GM23338 (cell line): Measurements from ENCODE around the gene CYFIP1. TPM values are rescaled to one million over a fixed set of nuclear protein-coding genes. Genes with fewer than 3 reads are reported as not detected.

Experiments used
- ATAC-seq: fragments of 200-7000 bp; cut with Tn5 transposase; 3 replicates; pipeline ENCODE4 v1.9.1; 2020
- DNase-seq: peaks from one replicate; pipeline ENCODE4 v3.0.0-alpha.2; 2015; ENCODE audit warnings: low spot score
- H2AFZ ChIP-seq: fragments of 200-600 bp; sonication (generic); 2 replicates; pipeline ENCODE4 v1.8.0; 2016; ENCODE audit warnings: antibody characterized with exemption, mild to moderate bottlenecking, moderate library complexity
- H3F3A ChIP-seq: fragments of 200-600 bp; sonication (generic); replicated peaks from 2 replicates; pipeline ENCODE4 v1.8.0; 2017; ENCODE audit warnings: antibody characterized with exemption, mixed run types, low read depth
- H3K27ac ChIP-seq: fragments of 200-600 bp; sonication (generic); 2 replicates; pipeline ENCODE4 v1.6.1; 2016; ENCODE audit warnings: low read depth
- H3K27me3 ChIP-seq: fragments of 200-600 bp; sonication (generic); 2 replicates; pipeline ENCODE4 v1.8.0; 2016; ENCODE audit warnings: mild to moderate bottlenecking, mixed run types, moderate library complexity; ENCODE audit not compliant: insufficient read depth
- H3K36me3 ChIP-seq: fragments of 200-600 bp; sonication (generic); 2 replicates; pipeline ENCODE4 v1.8.0; 2016; ENCODE audit warnings: mild to moderate bottlenecking; ENCODE audit not compliant: insufficient read depth
- H3K4me1 ChIP-seq: fragments of 200-600 bp; sonication (generic); 2 replicates; pipeline ENCODE4 v1.8.0; 2016; ENCODE audit warnings: mild to moderate bottlenecking, moderate library complexity; ENCODE audit not compliant: insufficient read depth
- H3K4me2 ChIP-seq: fragments of 200-600 bp; sonication (generic); 2 replicates; pipeline ENCODE4 v1.7.1; 2017; ENCODE audit warnings: mixed run types
- H3K4me3 ChIP-seq: fragments of 200-600 bp; sonication (generic); 2 replicates; pipeline ENCODE4 v1.6.1; 2016; ENCODE audit warnings: mixed run types
- H3K79me2 ChIP-seq: fragments of 200-600 bp; sonication (generic); replicated peaks from 2 replicates; pipeline ENCODE4 v1.8.0; 2017; ENCODE audit warnings: mild to moderate bottlenecking; ENCODE audit not compliant: insufficient read depth
- H3K9me2 ChIP-seq: fragments of 200-600 bp; sonication (generic); 2 replicates; pipeline ENCODE4 v1.8.0; 2017; ENCODE audit not compliant: insufficient read depth
- H4K20me1 ChIP-seq: fragments of 200-600 bp; sonication (generic); replicated peaks from 2 replicates; pipeline ENCODE4 v1.8.0; 2017; ENCODE audit warnings: mild to moderate bottlenecking; ENCODE audit not compliant: insufficient read depth
- H3K27ac Mint-ChIP-seq: 2 replicates; pipeline ENCODE4 v1.8.0; 2020; ENCODE audit warnings: inconsistent platforms, mild to moderate bottlenecking, moderate library complexity, mixed read lengths
- H3K27me3 Mint-ChIP-seq: 3 replicates; pipeline ENCODE4 v1.8.0; 2022; ENCODE audit warnings: low read depth, mild to moderate bottlenecking, moderate library complexity, mixed read lengths, inconsistent platforms; ENCODE audit not compliant: insufficient read depth, poor library complexity
- H3K36me3 Mint-ChIP-seq: 3 replicates; pipeline ENCODE4 v1.8.0; 2021; ENCODE audit warnings: low read depth, mild to moderate bottlenecking, inconsistent platforms, moderate library complexity, mixed read lengths
- H3K4me1 Mint-ChIP-seq: 3 replicates; pipeline ENCODE4 v1.8.0; 2020; ENCODE audit warnings: mild to moderate bottlenecking, inconsistent platforms, mixed read lengths
- H3K4me3 Mint-ChIP-seq: 3 replicates; pipeline ENCODE4 v1.8.0; 2021; ENCODE audit warnings: moderate library complexity, mild to moderate bottlenecking, inconsistent platforms, mixed read lengths
- H3K9me3 Mint-ChIP-seq: 3 replicates; pipeline ENCODE4 v1.8.0; 2020; ENCODE audit warnings: moderate library complexity, mild to moderate bottlenecking, inconsistent platforms, mixed read lengths
- CREB1 ChIP-seq: fragments of 250-450 bp; sonication (Bioruptor Pico); IDR thresholded peaks from 2 replicates; pipeline ENCODE4 v1.5.0; 2020; ENCODE audit warnings: low read depth, mild to moderate bottlenecking, moderate library complexity
- EZH2 ChIP-seq: fragments of 200-600 bp; sonication (generic); IDR thresholded peaks from one replicate; pipeline ENCODE4 v1.8.0; 2017; ENCODE audit warnings: antibody characterized with exemption, mild to moderate bottlenecking, low read depth; ENCODE audit not compliant: unreplicated experiment
- JUNB ChIP-seq: IDR thresholded peaks from one replicate; pipeline ENCODE4 v1.6.1; 2016; ENCODE audit warnings: antibody characterized with exemption; ENCODE audit not compliant: unreplicated experiment
- ZNF331 ChIP-seq: fragments of 250-450 bp; sonication (Bioruptor Pico); IDR thresholded peaks from 2 replicates; pipeline ENCODE4 v1.5.0; 2020; ENCODE audit warnings: low read depth, mild to moderate bottlenecking, moderate library complexity
- polyA plus RNA-seq: library from polyadenylated mRNA; unstranded; fragments of >200 nt; fragmentation: Nextera tagmentation; extraction: Ambion mirVana; gene quantifications from 2 replicates; pipeline ENCODE4 v1.2.1, GENCODE V29; 2016
- total RNA-seq: library from RNA; depleted of rRNA; stranded (reverse); fragments of >200 nt; shearing (Covaris generic); gene quantifications from 2 replicates; pipeline ENCODE4 v1.2.3, GENCODE V29; 2014
- TF ChIP-seq, protein P1 (sequence below): IDR thresholded peaks from 2 replicates; pipeline ENCODE4 v1.6.1; 2016; ENCODE audit warnings: antibody characterized with exemption
- TF ChIP-seq, protein P2 (sequence below): IDR thresholded peaks from one replicate; pipeline ENCODE4 v1.6.1; 2018; ENCODE audit warnings: antibody characterized with exemption; ENCODE audit not compliant: unreplicated experiment
- TF ChIP-seq, protein P3 (sequence below), 2 experiments: fragments of 200-600 bp in 1 of 2; sonication (generic) in 1 of 2; conservative IDR thresholded peaks; 2 replicates each; pipeline versions ENCODE4 v1.5.1 to v1.6.1; 2016 to 2017; ENCODE audit warnings: antibody characterized with exemption in 2 of 2, low read depth in 2 of 2, mild to moderate bottlenecking in 2 of 2, moderate library complexity in 1 of 2

The CYFIP1 gene
- total and polyA plus RNA-seq, 2 experiments from 2014 or later: 20.0 to 73.9 TPM

DNA sequence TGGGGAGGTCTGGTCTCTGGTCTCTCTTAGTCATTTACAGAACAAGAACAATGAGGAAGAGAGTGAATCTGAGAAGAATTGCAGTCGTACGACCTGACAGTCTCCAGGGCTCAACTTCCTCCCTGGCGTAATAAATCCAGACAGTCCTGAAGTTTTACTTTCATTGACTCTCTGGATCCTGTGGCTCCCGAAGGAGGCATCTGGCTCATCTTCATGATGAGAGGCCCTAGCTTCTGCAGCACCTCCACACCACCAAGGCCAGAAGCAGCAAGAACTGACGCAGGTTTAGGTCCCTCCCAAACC lies 11.8 kb upstream of the CYFIP1 start:
- TF ChIP-seq CREB1 (CRISPR knock-in tag) (no peak), ZNF331 (CRISPR knock-in tag) (no peak)
- TF ChIP-seq, protein P1, sequence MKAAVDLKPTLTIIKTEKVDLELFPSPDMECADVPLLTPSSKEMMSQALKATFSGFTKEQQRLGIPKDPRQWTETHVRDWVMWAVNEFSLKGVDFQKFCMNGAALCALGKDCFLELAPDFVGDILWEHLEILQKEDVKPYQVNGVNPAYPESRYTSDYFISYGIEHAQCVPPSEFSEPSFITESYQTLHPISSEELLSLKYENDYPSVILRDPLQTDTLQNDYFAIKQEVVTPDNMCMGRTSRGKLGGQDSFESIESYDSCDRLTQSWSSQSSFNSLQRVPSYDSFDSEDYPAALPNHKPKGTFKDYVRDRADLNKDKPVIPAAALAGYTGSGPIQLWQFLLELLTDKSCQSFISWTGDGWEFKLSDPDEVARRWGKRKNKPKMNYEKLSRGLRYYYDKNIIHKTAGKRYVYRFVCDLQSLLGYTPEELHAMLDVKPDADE: no peak
- H3K27ac Mint-ChIP-seq: no peak overlapping the region
- no peak for DNase-seq

GRCh38 chr15:22989576-22990477 lies 9.7 kb upstream of the CYFIP1 start:
- no peaks in the 10 kb centered on the region; the same call in 1 of the 2 replicates for H3K36me3 ChIP-seq
- Mint-ChIP-seq H3K27ac (no peak overlapping the region), H3K36me3 (peaks cover 7% of the 10 kb centered on the region; the same call in 2 of the 3 replicates), H3K4me1 (no peaks in the 10 kb centered on the region), H3K27me3 (peaks cover 11% of the 10 kb centered on the region), H3K9me3 (no peaks in the 10 kb centered on the region), H3K4me3 (no peak overlapping the region)
- H3K4me3 ChIP-seq: no peak overlapping the region
- H3K4me2 ChIP-seq: no peak overlapping the region
- H3K9me2 ChIP-seq: no peaks in the 10 kb centered on the region
- H3K27me3 ChIP-seq: no peaks in the 10 kb centered on the region
- H3F3A ChIP-seq: no peaks in the 10 kb centered on the region
- H3K4me1 ChIP-seq: no peaks in the 10 kb centered on the region
- no peak for DNase-seq
- peak; percentile 32 for ATAC-seq
- no peak overlapping the region for H2AFZ ChIP-seq
- H4K20me1 ChIP-seq: no peaks in the 10 kb centered on the region
- TF ChIP-seq CREB1 (CRISPR knock-in tag): no peak
- no peak for TF ChIP-seq JUNB
- TF ChIP-seq, protein P1: no peak
- no peak for TF ChIP-seq EZH2
- TF ChIP-seq, protein P2, sequence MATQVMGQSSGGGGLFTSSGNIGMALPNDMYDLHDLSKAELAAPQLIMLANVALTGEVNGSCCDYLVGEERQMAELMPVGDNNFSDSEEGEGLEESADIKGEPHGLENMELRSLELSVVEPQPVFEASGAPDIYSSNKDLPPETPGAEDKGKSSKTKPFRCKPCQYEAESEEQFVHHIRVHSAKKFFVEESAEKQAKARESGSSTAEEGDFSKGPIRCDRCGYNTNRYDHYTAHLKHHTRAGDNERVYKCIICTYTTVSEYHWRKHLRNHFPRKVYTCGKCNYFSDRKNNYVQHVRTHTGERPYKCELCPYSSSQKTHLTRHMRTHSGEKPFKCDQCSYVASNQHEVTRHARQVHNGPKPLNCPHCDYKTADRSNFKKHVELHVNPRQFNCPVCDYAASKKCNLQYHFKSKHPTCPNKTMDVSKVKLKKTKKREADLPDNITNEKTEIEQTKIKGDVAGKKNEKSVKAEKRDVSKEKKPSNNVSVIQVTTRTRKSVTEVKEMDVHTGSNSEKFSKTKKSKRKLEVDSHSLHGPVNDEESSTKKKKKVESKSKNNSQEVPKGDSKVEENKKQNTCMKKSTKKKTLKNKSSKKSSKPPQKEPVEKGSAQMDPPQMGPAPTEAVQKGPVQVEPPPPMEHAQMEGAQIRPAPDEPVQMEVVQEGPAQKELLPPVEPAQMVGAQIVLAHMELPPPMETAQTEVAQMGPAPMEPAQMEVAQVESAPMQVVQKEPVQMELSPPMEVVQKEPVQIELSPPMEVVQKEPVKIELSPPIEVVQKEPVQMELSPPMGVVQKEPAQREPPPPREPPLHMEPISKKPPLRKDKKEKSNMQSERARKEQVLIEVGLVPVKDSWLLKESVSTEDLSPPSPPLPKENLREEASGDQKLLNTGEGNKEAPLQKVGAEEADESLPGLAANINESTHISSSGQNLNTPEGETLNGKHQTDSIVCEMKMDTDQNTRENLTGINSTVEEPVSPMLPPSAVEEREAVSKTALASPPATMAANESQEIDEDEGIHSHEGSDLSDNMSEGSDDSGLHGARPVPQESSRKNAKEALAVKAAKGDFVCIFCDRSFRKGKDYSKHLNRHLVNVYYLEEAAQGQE: no peak
- TF ChIP-seq, protein P3, sequence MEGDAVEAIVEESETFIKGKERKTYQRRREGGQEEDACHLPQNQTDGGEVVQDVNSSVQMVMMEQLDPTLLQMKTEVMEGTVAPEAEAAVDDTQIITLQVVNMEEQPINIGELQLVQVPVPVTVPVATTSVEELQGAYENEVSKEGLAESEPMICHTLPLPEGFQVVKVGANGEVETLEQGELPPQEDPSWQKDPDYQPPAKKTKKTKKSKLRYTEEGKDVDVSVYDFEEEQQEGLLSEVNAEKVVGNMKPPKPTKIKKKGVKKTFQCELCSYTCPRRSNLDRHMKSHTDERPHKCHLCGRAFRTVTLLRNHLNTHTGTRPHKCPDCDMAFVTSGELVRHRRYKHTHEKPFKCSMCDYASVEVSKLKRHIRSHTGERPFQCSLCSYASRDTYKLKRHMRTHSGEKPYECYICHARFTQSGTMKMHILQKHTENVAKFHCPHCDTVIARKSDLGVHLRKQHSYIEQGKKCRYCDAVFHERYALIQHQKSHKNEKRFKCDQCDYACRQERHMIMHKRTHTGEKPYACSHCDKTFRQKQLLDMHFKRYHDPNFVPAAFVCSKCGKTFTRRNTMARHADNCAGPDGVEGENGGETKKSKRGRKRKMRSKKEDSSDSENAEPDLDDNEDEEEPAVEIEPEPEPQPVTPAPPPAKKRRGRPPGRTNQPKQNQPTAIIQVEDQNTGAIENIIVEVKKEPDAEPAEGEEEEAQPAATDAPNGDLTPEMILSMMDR (conservative IDR thresholded peaks at IDR 0.05; ENCODE audit: low read depth in 2 of 2): 0 out of 4 replicates have a peak, but pooled peaks of 1 of the 2 experiments have one; percentile 5
- H3K27ac ChIP-seq: no peak overlapping the region
- H3K79me2 ChIP-seq: no peaks in the 10 kb centered on the region

More for the DNA sequence above, 11.8 kb upstream of the CYFIP1 start:
- Mint-ChIP-seq H3K27me3 (peaks cover 8% of the 10 kb centered on the region), H3K36me3 (peaks cover 14% of the 10 kb centered on the region; the same call in 2 of the 3 replicates), H3K4me3 (no peak overlapping the region), H3K9me3 (no peaks in the 10 kb centered on the region), H3K4me1 (no peaks in the 10 kb centered on the region)
- H3K9me2 ChIP-seq: no peaks in the 10 kb centered on the region
- H3K27ac ChIP-seq: no peak overlapping the region
- H3K4me2 ChIP-seq: no peak overlapping the region
- H3K4me3 ChIP-seq: no peak overlapping the region
- no peaks in the 10 kb centered on the region for H3K4me1 ChIP-seq
- no peaks in the 10 kb centered on the region; the same call in 1 of the 2 replicates for H3K36me3 ChIP-seq
- no peak for ATAC-seq
- H3K27me3 ChIP-seq: no peaks in the 10 kb centered on the region
- no peaks in the 10 kb centered on the region for H3F3A ChIP-seq
- H4K20me1 ChIP-seq: no peaks in the 10 kb centered on the region
- no peak overlapping the region for H2AFZ ChIP-seq
- no peaks in the 10 kb centered on the region for H3K79me2 ChIP-seq
